HepG2 (cell line): ENCODE results near the gene GPC6. TPM values are rescaled to one million over a fixed set of nuclear protein-coding genes. Genes with fewer than 3 reads are reported as not detected.

ENCODE experiments used
- ASH2L ChIP-seq: fragments of 300-600, 200-600 bp; sonication (generic); IDR thresholded peaks from 2 replicates; pipeline ENCODE4 v1.7.0; 2017; ENCODE audit warnings: low read depth, mild to moderate bottlenecking, moderate library complexity, mixed read lengths, low read length; ENCODE audit not compliant: insufficient read length
- GZF1 ChIP-seq: sonication (generic); formaldehyde crosslinking; IDR thresholded peaks from 2 replicates; pipeline ENCODE4 v1.5.1; 2020; ENCODE audit warnings: mild to moderate bottlenecking, missing genetic modification reagents
- PHF20 ChIP-seq: sonication (generic); formaldehyde crosslinking; IDR thresholded peaks from 2 replicates; pipeline ENCODE4 v1.5.0; 2020; ENCODE audit warnings: mild to moderate bottlenecking, missing genetic modification reagents
- PRDM15 ChIP-seq: sonication (generic); formaldehyde crosslinking; IDR thresholded peaks from 2 replicates; pipeline ENCODE4 v1.4.0; 2020; ENCODE audit warnings: missing genetic modification reagents
- SAFB2 ChIP-seq: sonication (generic); formaldehyde crosslinking; IDR thresholded peaks from 2 replicates; pipeline ENCODE4 v1.5.1; 2020; ENCODE audit warnings: missing genetic modification reagents, low read depth, mild to moderate bottlenecking, borderline replicate concordance
- TOE1 ChIP-seq: sonication (generic); formaldehyde crosslinking; IDR thresholded peaks from 2 replicates; pipeline ENCODE4 v1.4.0; 2020; ENCODE audit warnings: mild to moderate bottlenecking, missing genetic modification reagents
- ZNF362 ChIP-seq: sonication (generic); formaldehyde crosslinking; IDR thresholded peaks from 2 replicates; pipeline ENCODE4 v1.4.0; 2020; ENCODE audit warnings: missing genetic modification reagents, mild to moderate bottlenecking, borderline replicate concordance
- ZNF530 ChIP-seq: sonication (generic); formaldehyde crosslinking; IDR thresholded peaks from 2 replicates; pipeline ENCODE4 v1.5.0; 2020; ENCODE audit warnings: low read depth, mild to moderate bottlenecking, missing genetic modification reagents
- polyA plus RNA-seq, 8 experiments: library from polyadenylated mRNA; depleted of rRNA in 3 of 8; stranded (reverse) in 7 of 8; unstranded in 1 of 8; fragments of >200 nt; fragmentation: Illumina TruSeq in 4 of 8; extraction: Trizol in 4 of 8; gene quantifications; 2 replicates each; pipeline versions ENCODE4 v1.2.1 to v1.2.3, GENCODE V29; 2011 to 2016; ENCODE audit warnings: low read depth in 4 of 8, missing spikeins in 1 of 8, mixed read lengths in 1 of 8; ENCODE audit not compliant: insufficient read depth in 1 of 8
- total RNA-seq, 5 experiments: library from RNA; depleted of rRNA; stranded (reverse); fragments of >200 nt; fragmentation: Illumina TruSeq; extraction: Trizol; gene quantifications; 2 replicates each; pipeline ENCODE4 v1.2.3, GENCODE V29; 2016; ENCODE audit warnings: low read depth in 1 of 5
- TF ChIP-seq, protein P1 (sequence below): sonication (generic); formaldehyde crosslinking; IDR thresholded peaks from 2 replicates; pipeline ENCODE4 v1.8.1; 2022; ENCODE audit warnings: mild to moderate bottlenecking, missing genetic modification reagents

The GPC6 gene
- total and polyA plus RNA-seq, 2 of the 13 experiments (the other 11 are each of a cell fraction or from before 2014, with no cell fraction given), result 24.5 to 33.9 TPM

- TF ChIP-seq PRDM15 (no peak), GZF1 (CRISPR knock-in tag) (no peak), TOE1 (CRISPR knock-in tag) (no peak), ZNF530 (CRISPR knock-in tag) (no peak), ZNF362 (CRISPR knock-in tag) (0 out of 2 replicates have a peak, but pooled peaks have one; percentile 59), PHF20 (CRISPR knock-in tag) (0 out of 2 replicates have a peak, but pooled peaks have one; percentile 21), ASH2L (peak; percentile 12), SAFB2 (CRISPR knock-in tag) (no peak; the same call in 1 of the 2 replicates)
- TF ChIP-seq, protein P1, sequence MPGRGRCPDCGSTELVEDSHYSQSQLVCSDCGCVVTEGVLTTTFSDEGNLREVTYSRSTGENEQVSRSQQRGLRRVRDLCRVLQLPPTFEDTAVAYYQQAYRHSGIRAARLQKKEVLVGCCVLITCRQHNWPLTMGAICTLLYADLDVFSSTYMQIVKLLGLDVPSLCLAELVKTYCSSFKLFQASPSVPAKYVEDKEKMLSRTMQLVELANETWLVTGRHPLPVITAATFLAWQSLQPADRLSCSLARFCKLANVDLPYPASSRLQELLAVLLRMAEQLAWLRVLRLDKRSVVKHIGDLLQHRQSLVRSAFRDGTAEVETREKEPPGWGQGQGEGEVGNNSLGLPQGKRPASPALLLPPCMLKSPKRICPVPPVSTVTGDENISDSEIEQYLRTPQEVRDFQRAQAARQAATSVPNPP (CRISPR knock-in tag), result 0 out of 2 replicates have a peak, but pooled peaks have one; percentile 37
Observed at GRCh38 chr13:94292323-94292640, 1065.7 kb downstream of the GPC6 start (continued).
